DND-41 (cell line): Measurements from ENCODE around the gene FOSB.

ENCODE experiments used
- EZH2 ChIP-seq: IDR thresholded peaks from 3 replicates; pipeline ENCODE4 v1.6.1; 2012; ENCODE audit warnings: borderline replicate concordance, low read depth, mild to moderate bottlenecking, moderate library complexity, low read length, inconsistent platforms; ENCODE audit not compliant: severe bottlenecking
- TF ChIP-seq, protein P1 (sequence below): IDR thresholded peaks from 2 replicates; pipeline ENCODE4 v1.5.1; 2012; ENCODE audit warnings: borderline replicate concordance, low read length, moderate library complexity, mild to moderate bottlenecking; ENCODE audit not compliant: poor library complexity, severe bottlenecking; ENCODE audit errors: extremely low read depth

DNA sequence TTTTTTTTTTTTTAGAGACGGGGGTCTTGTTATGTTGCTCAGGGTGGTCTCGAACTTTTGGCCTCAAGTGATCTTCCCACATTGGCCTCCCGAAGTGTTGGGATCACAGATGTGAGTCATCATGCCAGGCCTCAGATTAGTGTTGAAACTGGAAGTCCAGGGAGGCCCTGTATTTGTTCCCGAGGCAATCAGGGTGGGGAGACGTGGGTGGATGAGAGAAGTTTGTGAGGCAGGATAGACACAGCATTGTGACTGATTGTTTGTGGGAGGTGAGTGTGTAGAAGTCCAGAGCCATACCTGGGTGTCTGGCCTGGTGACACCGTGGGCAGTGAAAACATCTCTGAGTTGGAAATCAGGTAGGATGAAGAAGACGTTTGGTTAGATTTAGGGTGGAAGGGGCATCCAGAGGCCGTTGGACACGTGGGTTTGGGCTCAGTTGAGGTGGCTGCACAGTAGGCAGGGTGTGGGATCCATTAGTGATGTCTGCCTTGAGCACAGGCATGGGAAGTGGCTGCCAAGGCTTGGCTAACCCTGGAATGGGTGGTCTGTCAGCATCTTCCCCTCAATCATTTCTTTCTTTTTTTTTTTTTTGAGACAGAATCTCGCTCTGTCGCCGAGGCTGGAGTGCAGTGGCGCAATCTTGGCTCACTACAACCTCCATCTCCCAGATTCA is 16.6 kb downstream of the FOSB start:
- TF ChIP-seq, protein P1, sequence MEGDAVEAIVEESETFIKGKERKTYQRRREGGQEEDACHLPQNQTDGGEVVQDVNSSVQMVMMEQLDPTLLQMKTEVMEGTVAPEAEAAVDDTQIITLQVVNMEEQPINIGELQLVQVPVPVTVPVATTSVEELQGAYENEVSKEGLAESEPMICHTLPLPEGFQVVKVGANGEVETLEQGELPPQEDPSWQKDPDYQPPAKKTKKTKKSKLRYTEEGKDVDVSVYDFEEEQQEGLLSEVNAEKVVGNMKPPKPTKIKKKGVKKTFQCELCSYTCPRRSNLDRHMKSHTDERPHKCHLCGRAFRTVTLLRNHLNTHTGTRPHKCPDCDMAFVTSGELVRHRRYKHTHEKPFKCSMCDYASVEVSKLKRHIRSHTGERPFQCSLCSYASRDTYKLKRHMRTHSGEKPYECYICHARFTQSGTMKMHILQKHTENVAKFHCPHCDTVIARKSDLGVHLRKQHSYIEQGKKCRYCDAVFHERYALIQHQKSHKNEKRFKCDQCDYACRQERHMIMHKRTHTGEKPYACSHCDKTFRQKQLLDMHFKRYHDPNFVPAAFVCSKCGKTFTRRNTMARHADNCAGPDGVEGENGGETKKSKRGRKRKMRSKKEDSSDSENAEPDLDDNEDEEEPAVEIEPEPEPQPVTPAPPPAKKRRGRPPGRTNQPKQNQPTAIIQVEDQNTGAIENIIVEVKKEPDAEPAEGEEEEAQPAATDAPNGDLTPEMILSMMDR, result no peak
- TF ChIP-seq EZH2, result no peak
